Neuronal stem cell (in vitro differentiated cells): ENCODE data around the gene SLC25A48.

ENCODE experiments used
- DNase-seq: peaks from one replicate; pipeline ENCODE4 v3.0.0-alpha.2; 2013; ENCODE audit warnings: low spot score
- H2AFZ ChIP-seq: one replicate; pipeline ENCODE4 v1.6.1; 2013; ENCODE audit warnings: mild to moderate bottlenecking, low read length, inconsistent platforms
- H2AK5ac ChIP-seq: 2 replicates; pipeline ENCODE4 v1.6.1; 2013; ENCODE audit warnings: low read depth, mild to moderate bottlenecking, inconsistent platforms, low read length, moderate library complexity, mixed read lengths
- H2BK120ac ChIP-seq: 2 replicates; pipeline ENCODE4 v1.6.1; 2013; ENCODE audit warnings: low read depth, mild to moderate bottlenecking, inconsistent platforms, low read length, moderate library complexity, mixed read lengths
- H2BK12ac ChIP-seq: one replicate; pipeline ENCODE4 v1.6.1; 2013; ENCODE audit warnings: low read length, inconsistent platforms
- H2BK15ac ChIP-seq: 2 replicates; pipeline ENCODE4 v1.6.1; 2013; ENCODE audit warnings: mild to moderate bottlenecking, low read length, inconsistent platforms, mixed read lengths
- H2BK5ac ChIP-seq: one replicate; pipeline ENCODE4 v1.6.1; 2013; ENCODE audit warnings: inconsistent platforms, mild to moderate bottlenecking, low read length, moderate library complexity
- H3K14ac ChIP-seq: one replicate; pipeline ENCODE4 v1.6.1; 2013; ENCODE audit warnings: low read length, inconsistent platforms
- H3K18ac ChIP-seq: 2 replicates; pipeline ENCODE4 v1.6.1; 2013; ENCODE audit warnings: low read length, inconsistent platforms
- H3K23ac ChIP-seq: 2 replicates; pipeline ENCODE4 v1.6.1; 2013; ENCODE audit warnings: low read depth, mild to moderate bottlenecking, mixed read lengths, low read length, inconsistent platforms; ENCODE audit not compliant: poor library complexity
- H3K27ac ChIP-seq: replicated peaks from 3 replicates; pipeline ENCODE4 v1.5.1; 2013; ENCODE audit warnings: low read length, inconsistent platforms
- H3K27me3 ChIP-seq, 3 experiments: 2 replicates each; pipeline ENCODE4 v1.6.1; 2013; ENCODE audit warnings: low read length in 3 of 3, mild to moderate bottlenecking in 2 of 3, inconsistent platforms in 1 of 3, low read depth in 1 of 3, mixed read lengths in 1 of 3, moderate library complexity in 1 of 3; ENCODE audit not compliant: control insufficient read depth in 3 of 3, insufficient read depth in 3 of 3
- H3K36me3 ChIP-seq, 2 donors: replicated peaks in 1 of 2; 2 replicates each; pipeline ENCODE4 v1.6.1; 2013; ENCODE audit warnings: low read length in 2 of 2; ENCODE audit not compliant: control insufficient read depth in 2 of 2, insufficient read depth in 2 of 2
- H3K4ac ChIP-seq: 2 replicates; pipeline ENCODE4 v1.6.1; 2013; ENCODE audit warnings: inconsistent platforms, mild to moderate bottlenecking, low read length, moderate library complexity
- H3K4me1 ChIP-seq, 2 donors: 1 replicate in 1 of 2; 2 replicates in 1 of 2; pipeline ENCODE4 v1.6.1; 2013; ENCODE audit warnings: low read length in 2 of 2, low read depth in 1 of 2; ENCODE audit not compliant: control insufficient read depth in 2 of 2, insufficient read depth in 1 of 2
- H3K4me2 ChIP-seq: one replicate; pipeline ENCODE4 v1.6.1; 2013; ENCODE audit warnings: mild to moderate bottlenecking, low read length, inconsistent platforms; ENCODE audit not compliant: insufficient read depth, poor library complexity, severe bottlenecking
- H3K4me3 ChIP-seq, 2 donors: 2 replicates each; pipeline ENCODE4 v1.5.1; 2013; ENCODE audit warnings: low read length in 2 of 2, mild to moderate bottlenecking in 2 of 2, inconsistent platforms in 1 of 2, moderate library complexity in 1 of 2
- H3K79me1 ChIP-seq: one replicate; pipeline ENCODE4 v1.6.1; 2013; ENCODE audit warnings: low read depth, mild to moderate bottlenecking, inconsistent platforms, low read length, moderate library complexity
- H3K9ac ChIP-seq: one replicate; pipeline ENCODE4 v1.6.1; 2013; ENCODE audit warnings: mild to moderate bottlenecking, low read depth, low read length, inconsistent platforms; ENCODE audit not compliant: poor library complexity
- H3K9me3 ChIP-seq, 2 donors: replicated peaks in 1 of 2; 2 replicates each; pipeline versions ENCODE3 to v1.6.1; 2013; ENCODE audit warnings: low read length in 2 of 2, mild to moderate bottlenecking in 2 of 2, inconsistent platforms in 1 of 2, low read depth in 1 of 2, mixed read lengths in 1 of 2, moderate library complexity in 1 of 2; ENCODE audit not compliant: control insufficient read depth in 2 of 2, insufficient read depth in 1 of 2
- H4K8ac ChIP-seq: one replicate; pipeline ENCODE4 v1.6.1; 2013; ENCODE audit warnings: low read depth, mild to moderate bottlenecking, inconsistent platforms, low read length, moderate library complexity
- H4K91ac ChIP-seq: one replicate; pipeline ENCODE4 v1.6.1; 2013; ENCODE audit warnings: low read length, low read depth, mild to moderate bottlenecking, inconsistent platforms; ENCODE audit not compliant: poor library complexity
- WGBS, 2 donors: extraction: QIAGEN DNeasy Blood & Tissue Kit; methylation state at CpG; one replicate each; pipeline ENCODE4 v1.1.7; 2013; ENCODE audit warnings: missing lambda C conversion rate in 2 of 2, mixed read lengths in 1 of 2; ENCODE audit not compliant: insufficient read length in 2 of 2, insufficient replicate concordance in 1 of 2; ENCODE audit errors: extremely low coverage in 2 of 2; 5-methylcytosine and 5-hydroxymethylcytosine counted together

SLC25A48 gene

GRCh38 chr5:135890296-135890695 is 55.8 kb downstream of the SLC25A48 start:
- Histone ChIP-seq H2BK120ac (no peak overlapping the region), H2BK15ac (no peak overlapping the region), H3K9me3 (no peaks in the 10 kb centered on the region), H3K23ac (no peak overlapping the region), H4K91ac (no peak overlapping the region), H2AK5ac (no peak overlapping the region), H3K9ac (no peak overlapping the region), H3K79me1 (no peaks in the 10 kb centered on the region), H3K36me3 (no peaks in the 10 kb centered on the region), H3K4me3 (no peak overlapping the region), H3K27ac (no peak overlapping the region), H3K14ac (no peak overlapping the region), H2AFZ (no peak overlapping the region), H3K4me1 (peaks cover 0 to 3% of the 10 kb centered on the region in 2 donors), H3K18ac (no peak overlapping the region), H4K8ac (no peak overlapping the region), H2BK12ac (no peak overlapping the region), H3K27me3 (peaks cover 0 to 4% (median 0%) of the 10 kb centered on the region in 3 experiments), H3K4ac (no peak overlapping the region), H3K4me2 (no peak overlapping the region), H2BK5ac (no peak overlapping the region)
- no peak for DNase-seq
- WGBS, 2 donors, result no CpG with 5 or more reads among the region's 2 CpGs

GRCh38 chr5:135890867-135891266 is 56.4 kb downstream of the SLC25A48 start:
- H3K27me3 ChIP-seq, result peaks cover 0 to 4% (median 0%) of the 10 kb centered on the region in 3 experiments
- no peak overlapping the region for H4K91ac ChIP-seq
- H2BK5ac ChIP-seq, result no peak overlapping the region
- no peaks in the 10 kb centered on the region for H3K79me1 ChIP-seq
- no CpG with 5 or more reads among the region's 5 CpGs for WGBS, 2 donors
- no peak overlapping the region for H3K4ac ChIP-seq
- no peak overlapping the region for H3K9ac ChIP-seq
- no peak overlapping the region for H3K18ac ChIP-seq
- no peak overlapping the region for H3K27ac ChIP-seq
- H2BK12ac ChIP-seq, result no peak overlapping the region
- H3K36me3 ChIP-seq, result no peaks in the 10 kb centered on the region
- H2BK120ac ChIP-seq, result no peak overlapping the region
- H4K8ac ChIP-seq, result no peak overlapping the region
- H3K4me1 ChIP-seq, result peaks cover 0 to 3% of the 10 kb centered on the region in 2 donors
- H3K9me3 ChIP-seq, result no peaks in the 10 kb centered on the region
- H2BK15ac ChIP-seq, result no peak overlapping the region
- H3K14ac ChIP-seq, result no peak overlapping the region
- H3K4me2 ChIP-seq, result no peak overlapping the region
- H3K23ac ChIP-seq, result no peak overlapping the region
- H2AK5ac ChIP-seq, result no peak overlapping the region
- no peak overlapping the region for H2AFZ ChIP-seq
- DNase-seq, result no peak
- no peak overlapping the region for H3K4me3 ChIP-seq

- no peak overlapping the region for H2BK5ac ChIP-seq
- no peak overlapping the region for H4K91ac ChIP-seq
- no CpG with 5 or more reads among the region's 2 CpGs for WGBS, 2 donors
- H2BK120ac ChIP-seq, result no peak overlapping the region
- no peak overlapping the region for H3K4ac ChIP-seq
- H3K18ac ChIP-seq, result no peak overlapping the region
- peaks cover 0 to 4% (median 0%) of the 10 kb centered on the region in 3 experiments for H3K27me3 ChIP-seq
- H3K9ac ChIP-seq, result no peak overlapping the region
- no peak overlapping the region for H2AK5ac ChIP-seq
- no peak overlapping the region for H3K23ac ChIP-seq
- H2AFZ ChIP-seq, result no peak overlapping the region
- no peak overlapping the region for H3K14ac ChIP-seq
- no peak overlapping the region for H3K27ac ChIP-seq
- no peak overlapping the region for H4K8ac ChIP-seq
- H3K9me3 ChIP-seq, result no peaks in the 10 kb centered on the region
- peaks cover 0 to 3% of the 10 kb centered on the region in 2 donors for H3K4me1 ChIP-seq
- no peaks in the 10 kb centered on the region for H3K79me1 ChIP-seq
- no peak overlapping the region for H3K4me2 ChIP-seq
- no peak overlapping the region for H2BK12ac ChIP-seq
- H3K4me3 ChIP-seq, result no peak overlapping the region
- no peaks in the 10 kb centered on the region for H3K36me3 ChIP-seq
- H2BK15ac ChIP-seq, result no peak overlapping the region
- DNase-seq, result no peak
Observed at GRCh38 chr5:135891268-135891667, 56.8 kb downstream of the SLC25A48 start.

- peak; percentile 29 for DNase-seq
Observed at GRCh38 chr5:135891791-135892190, 57.3 kb downstream of the SLC25A48 start.

More at GRCh38 chr5:135891791-135892190, 57.3 kb downstream of the SLC25A48 start:
- Histone ChIP-seq H4K8ac (no peak overlapping the region), H3K36me3 (no peaks in the 10 kb centered on the region), H3K27me3 (peaks cover 0 to 4% (median 0%) of the 10 kb centered on the region in 3 experiments), H3K4me3 (no peak overlapping the region), H3K4me2 (no peak overlapping the region), H2BK120ac (no peak overlapping the region), H3K23ac (no peak overlapping the region), H3K9me3 (no peaks in the 10 kb centered on the region), H3K4ac (no peak overlapping the region), H3K9ac (no peak overlapping the region), H2AK5ac (no peak overlapping the region), H3K18ac (no peak overlapping the region), H3K79me1 (no peaks in the 10 kb centered on the region), H3K4me1 (peaks cover 0 to 3% of the 10 kb centered on the region in 2 donors), H2BK12ac (no peak overlapping the region), H3K14ac (no peak overlapping the region), H3K27ac (no peak overlapping the region), H2BK15ac (no peak overlapping the region), H2BK5ac (no peak overlapping the region), H4K91ac (no peak overlapping the region), H2AFZ (no peak overlapping the region)
